Measurements from ENCODE around the gene CTCFL. TPM values are rescaled to one million over a fixed set of nuclear protein-coding genes. Genes with fewer than 3 reads are reported as not detected.
"Not testable (repeated sequence)": the region's sequence is repeated elsewhere in the genome, so short reads cannot be mapped to it uniquely, and the experiment has no call there.

Gene CTCFL
- total RNA-seq, 1 donor from 2014 or later: 0.07 TPM

DNA sequence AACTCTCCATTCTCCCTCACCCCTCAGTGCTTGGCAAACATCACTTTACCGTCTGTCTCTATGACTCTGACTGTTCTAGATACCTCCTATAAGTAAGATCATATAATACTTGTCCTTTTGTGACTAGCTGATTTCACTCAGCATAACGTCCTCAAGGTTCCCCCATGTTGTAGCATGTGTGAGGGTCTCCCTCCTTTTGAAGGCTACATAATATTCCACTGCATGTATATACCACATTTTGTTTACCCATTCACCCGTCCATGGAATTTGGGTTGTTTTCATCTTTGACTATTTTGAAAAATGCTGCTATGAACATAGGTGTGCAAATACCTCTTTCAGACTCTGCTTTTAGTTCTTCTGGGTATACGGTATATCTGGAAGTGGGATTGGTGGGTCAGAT is 28.3 kb downstream of the CTCFL start:
- Mint-ChIP-seq H3K36me3 (no peaks in the 10 kb centered on the region), H3K4me3 (no peak overlapping the region), H3K9me3 (no peaks in the 10 kb centered on the region), H3K4me1 (ENCODE audit: unreplicated experiment) (peaks cover 26% of the 10 kb centered on the region), H3K27me3 (peaks cover 31% of the 10 kb centered on the region), H3K27ac (no peak overlapping the region)
- no peak for TF ChIP-seq CTCF (conservative IDR thresholded peaks at IDR 0.05)
- DNase-seq (ENCODE audit: extremely low spot score, unreplicated experiment): no peak

DNA sequence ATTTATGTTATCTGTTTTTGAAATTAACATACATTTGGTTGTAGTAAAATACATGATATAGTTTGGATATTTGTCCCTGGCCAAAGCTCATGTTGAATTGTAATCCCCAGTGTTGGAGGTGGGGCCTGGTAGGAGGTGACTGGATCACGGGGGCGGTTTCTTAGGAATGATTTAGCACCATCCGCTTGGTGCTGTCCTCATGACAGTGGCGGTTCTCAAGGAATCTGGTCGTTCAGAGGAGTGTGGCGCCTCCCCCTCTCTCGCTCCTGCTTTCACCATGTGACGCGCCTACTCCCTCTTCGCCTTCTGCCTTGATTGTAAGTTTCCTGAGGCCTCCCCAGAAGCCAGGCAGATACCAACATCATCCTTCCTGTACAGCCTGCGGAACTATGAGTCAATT is 29.0 kb downstream of the CTCFL start:
- TF ChIP-seq CTCF (conservative IDR thresholded peaks at IDR 0.05): no peak
- DNase-seq (ENCODE audit: extremely low spot score, unreplicated experiment): no peak
- Mint-ChIP-seq H3K4me3 (no peak overlapping the region), H3K27me3 (peaks cover 28% of the 10 kb centered on the region), H3K4me1 (ENCODE audit: unreplicated experiment) (peaks cover 20% of the 10 kb centered on the region), H3K27ac (no peak overlapping the region), H3K9me3 (no peaks in the 10 kb centered on the region), H3K36me3 (no peaks in the 10 kb centered on the region)

GRCh38 chr20:57493091-57493615 is 31.8 kb downstream of the CTCFL start:
- Mint-ChIP-seq H3K9me3 (no peaks in the 10 kb centered on the region), H3K27me3 (peaks cover 20% of the 10 kb centered on the region), H3K27ac (no peak overlapping the region), H3K4me3 (no peak overlapping the region), H3K4me1 (ENCODE audit: unreplicated experiment) (peaks cover 9% of the 10 kb centered on the region), H3K36me3 (no peaks in the 10 kb centered on the region)
- DNase-seq (ENCODE audit: extremely low spot score, unreplicated experiment): no peak
- TF ChIP-seq CTCF (conservative IDR thresholded peaks at IDR 0.05): no peak

DNA sequence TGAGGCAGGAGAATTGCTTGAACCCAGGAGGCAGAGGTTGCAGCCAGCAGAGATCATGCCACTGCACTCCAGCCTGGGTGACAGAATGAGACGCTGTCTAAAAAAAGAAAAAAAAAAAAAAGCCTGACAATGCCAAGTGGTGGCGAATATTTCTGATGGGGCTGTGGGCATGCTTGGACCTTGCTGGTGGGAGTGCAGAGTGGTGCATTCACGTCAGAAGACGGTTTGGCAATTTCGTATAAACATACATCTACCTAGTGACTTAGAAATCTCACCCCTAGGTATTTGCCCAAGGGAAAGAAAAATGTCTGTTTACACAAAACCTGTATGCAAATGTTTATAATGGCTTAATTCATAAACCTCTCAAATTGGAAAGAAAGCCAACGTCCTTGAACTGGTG is 33.6 kb downstream of the CTCFL start:
- H3K36me3 Mint-ChIP-seq: no peaks in the 10 kb centered on the region
- H3K4me3 Mint-ChIP-seq: no peak overlapping the region
- no peak for TF ChIP-seq CTCF (conservative IDR thresholded peaks at IDR 0.05)
- peaks cover 12% of the 10 kb centered on the region for H3K27me3 Mint-ChIP-seq
- peaks cover 9% of the 10 kb centered on the region for H3K4me1 Mint-ChIP-seq (ENCODE audit: unreplicated experiment)
- no peaks in the 10 kb centered on the region for H3K9me3 Mint-ChIP-seq
- no peak overlapping the region for H3K27ac Mint-ChIP-seq
- no peak for DNase-seq (ENCODE audit: extremely low spot score, unreplicated experiment)

DNA sequence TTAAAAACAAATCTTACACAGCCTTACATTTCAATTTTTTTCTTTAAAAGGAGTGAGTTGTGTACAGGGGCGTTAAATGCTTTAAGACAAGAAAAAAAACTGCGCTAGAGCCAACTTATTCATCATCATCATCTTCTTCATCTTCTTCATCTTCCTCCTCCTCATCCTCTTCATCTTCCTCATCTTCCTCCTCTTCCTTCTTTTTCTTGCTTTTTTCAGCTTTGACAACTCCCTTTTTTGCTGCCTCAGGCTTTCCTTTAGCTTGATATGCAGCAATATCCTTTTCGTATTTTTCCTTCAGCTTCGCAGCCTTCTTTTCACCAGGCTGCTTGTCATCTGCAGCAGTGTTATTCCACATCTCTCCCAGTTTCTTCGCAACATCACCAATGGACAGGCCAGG is 36.7 kb downstream of the CTCFL start:
- not testable (repeated sequence) for H3K9me3 Mint-ChIP-seq; H3K36me3 Mint-ChIP-seq; H3K4me1 Mint-ChIP-seq (ENCODE audit: unreplicated experiment); H3K27me3 Mint-ChIP-seq; H3K27ac Mint-ChIP-seq; H3K4me3 Mint-ChIP-seq; DNase-seq (ENCODE audit: extremely low spot score, unreplicated experiment)

GRCh38 chr20:57485770-57486169 is 39.2 kb downstream of the CTCFL start:
- H3K27ac Mint-ChIP-seq: no peak overlapping the region
- no peaks in the 10 kb centered on the region for H3K9me3 Mint-ChIP-seq
- no peaks in the 10 kb centered on the region for H3K36me3 Mint-ChIP-seq
- no peak for DNase-seq (ENCODE audit: extremely low spot score, unreplicated experiment)
- peaks cover 3% of the 10 kb centered on the region for H3K27me3 Mint-ChIP-seq
- no peak for TF ChIP-seq CTCF (conservative IDR thresholded peaks at IDR 0.05)
- H3K4me3 Mint-ChIP-seq: no peak overlapping the region
- H3K4me1 Mint-ChIP-seq (ENCODE audit: unreplicated experiment): no peaks in the 10 kb centered on the region
